HepG2 (cell line): Measurements from ENCODE around the gene CISD2. TPM values are rescaled to one million over a fixed set of nuclear protein-coding genes. Genes with fewer than 3 reads are reported as not detected.
A peak's percentile ranks its signal among the peaks of the same experiment; 100 is the strongest.

ENCODE experiments used
- FOSL2 ChIP-seq: sonication (generic); formaldehyde crosslinking; IDR thresholded peaks from 2 replicates; pipeline ENCODE4 v1.4.0; 2020; ENCODE audit warnings: missing genetic modification reagents
- HDAC2 ChIP-seq: sonication (generic); formaldehyde crosslinking; IDR thresholded peaks from 2 replicates; pipeline ENCODE4 v1.4.0; 2020; ENCODE audit warnings: missing genetic modification reagents
- HNF4A ChIP-seq: sonication (generic); formaldehyde crosslinking; IDR thresholded peaks from 2 replicates; pipeline ENCODE4 v1.4.0; 2020; ENCODE audit warnings: missing genetic modification reagents
- IRF2 ChIP-seq: IDR thresholded peaks from 2 replicates; pipeline ENCODE4 v1.6.1; 2018; ENCODE audit warnings: missing genetic modification reagents, missing compliant biosample characterization
- KLF16 ChIP-seq, 2 experiments: sonication (generic) in 1 of 2; formaldehyde crosslinking in 1 of 2; IDR thresholded peaks; 2 replicates each; pipeline versions ENCODE4 v1.6.1 to v1.8.0; 2016 to 2023; ENCODE audit warnings: missing genetic modification reagents in 2 of 2, missing compliant biosample characterization in 1 of 2
- NR2C2 ChIP-seq: sonication (generic); formaldehyde crosslinking; IDR thresholded peaks from 2 replicates; pipeline ENCODE4 v1.4.0; 2020; ENCODE audit warnings: missing genetic modification reagents, mild to moderate bottlenecking, moderate library complexity, borderline replicate concordance
- POGZ ChIP-seq: sonication (generic); formaldehyde crosslinking; IDR thresholded peaks from 2 replicates; pipeline ENCODE4 v1.4.0; 2020; ENCODE audit warnings: mild to moderate bottlenecking, missing genetic modification reagents
- REPIN1 ChIP-seq: sonication (generic); formaldehyde crosslinking; IDR thresholded peaks from 2 replicates; pipeline ENCODE4 v1.8.0; 2022; ENCODE audit warnings: missing genetic modification reagents, low read depth, mild to moderate bottlenecking, borderline replicate concordance
- ZMYM3 ChIP-seq: sonication (generic); formaldehyde crosslinking; IDR thresholded peaks from 2 replicates; pipeline ENCODE4 v1.5.1; 2020; ENCODE audit warnings: mild to moderate bottlenecking, missing genetic modification reagents
- ZNF614 ChIP-seq: IDR thresholded peaks from 2 replicates; pipeline ENCODE4 v1.6.1; 2018; ENCODE audit warnings: missing biosample characterization, missing genetic modification reagents, inconsistent platforms, borderline replicate concordance
- polyA plus RNA-seq, 8 experiments: library from polyadenylated mRNA; depleted of rRNA in 3 of 8; stranded (reverse) in 7 of 8; unstranded in 1 of 8; fragments of >200 nt; fragmentation: Illumina TruSeq in 4 of 8; extraction: Trizol in 4 of 8; gene quantifications; 2 replicates each; pipeline versions ENCODE4 v1.2.1 to v1.2.3, GENCODE V29; 2011 to 2016; ENCODE audit warnings: low read depth in 4 of 8, missing spikeins in 1 of 8, mixed read lengths in 1 of 8; ENCODE audit not compliant: insufficient read depth in 1 of 8
- total RNA-seq, 5 experiments: library from RNA; depleted of rRNA; stranded (reverse); fragments of >200 nt; fragmentation: Illumina TruSeq; extraction: Trizol; gene quantifications; 2 replicates each; pipeline ENCODE4 v1.2.3, GENCODE V29; 2016; ENCODE audit warnings: low read depth in 1 of 5
- TF ChIP-seq, protein P1 (sequence below): IDR thresholded peaks from 2 replicates; pipeline ENCODE4 v1.6.1; 2018; ENCODE audit warnings: missing genetic modification reagents
- TF ChIP-seq, protein P2 (sequence below): sonication (generic); formaldehyde crosslinking; IDR thresholded peaks from 2 replicates; pipeline ENCODE4 v1.4.0; 2020; ENCODE audit warnings: low read depth, missing genetic modification reagents

The CISD2 gene
- total and polyA plus RNA-seq, 2 of the 13 experiments (the other 11 are each of a cell fraction or from before 2014, with no cell fraction given), result 24.5 to 37.7 TPM

DNA sequence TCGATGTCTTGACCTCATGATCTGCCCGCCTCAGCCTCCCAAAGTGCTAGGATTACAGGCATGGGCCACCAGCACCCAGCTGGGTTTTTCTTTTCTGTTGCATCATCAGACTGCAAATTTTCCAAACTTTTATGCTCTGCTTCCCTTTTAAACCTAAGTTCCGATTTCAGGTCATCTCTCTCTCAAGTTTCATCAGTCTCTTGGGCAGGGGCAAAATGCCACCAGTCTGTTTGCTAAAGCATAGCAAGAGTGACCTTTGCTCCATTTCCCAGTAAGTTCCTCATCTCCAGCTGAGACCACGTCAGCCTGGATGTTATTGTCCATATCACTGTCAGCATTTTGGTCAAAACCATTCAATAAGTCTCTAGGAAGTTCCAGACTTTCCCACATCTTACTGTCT is 9.6 kb downstream of the CISD2 start (continued):
- peak; percentile 45; the same call in 1 of the 2 replicates for TF ChIP-seq IRF2 (CRISPR knock-in tag)
- TF ChIP-seq, protein P1, sequence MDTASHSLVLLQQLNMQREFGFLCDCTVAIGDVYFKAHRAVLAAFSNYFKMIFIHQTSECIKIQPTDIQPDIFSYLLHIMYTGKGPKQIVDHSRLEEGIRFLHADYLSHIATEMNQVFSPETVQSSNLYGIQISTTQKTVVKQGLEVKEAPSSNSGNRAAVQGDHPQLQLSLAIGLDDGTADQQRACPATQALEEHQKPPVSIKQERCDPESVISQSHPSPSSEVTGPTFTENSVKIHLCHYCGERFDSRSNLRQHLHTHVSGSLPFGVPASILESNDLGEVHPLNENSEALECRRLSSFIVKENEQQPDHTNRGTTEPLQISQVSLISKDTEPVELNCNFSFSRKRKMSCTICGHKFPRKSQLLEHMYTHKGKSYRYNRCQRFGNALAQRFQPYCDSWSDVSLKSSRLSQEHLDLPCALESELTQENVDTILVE (CRISPR knock-in tag), result peak; percentile 67
- TF ChIP-seq ZMYM3 (CRISPR knock-in tag), result peak; percentile 61
- TF ChIP-seq KLF16 (CRISPR knock-in tag; IDR thresholded peaks at IDR 0.05), result peak in 1 of 2 experiments; percentile 24; a peak in 1 of 4 replicates
- peak; percentile 92 for TF ChIP-seq HNF4A (CRISPR knock-in tag)
- peak; percentile 71 for TF ChIP-seq NR2C2
- TF ChIP-seq POGZ (CRISPR knock-in tag), result peak; percentile 75
- peak; percentile 78 for TF ChIP-seq FOSL2
- peak; percentile 49; the same call in 1 of the 2 replicates for TF ChIP-seq HDAC2
- 0 out of 2 replicates have a peak, but pooled peaks have one; percentile 51 for TF ChIP-seq REPIN1 (CRISPR knock-in tag)
- peak; percentile 40; the same call in 1 of the 2 replicates for TF ChIP-seq ZNF614 (CRISPR knock-in tag)
- TF ChIP-seq, protein P2, sequence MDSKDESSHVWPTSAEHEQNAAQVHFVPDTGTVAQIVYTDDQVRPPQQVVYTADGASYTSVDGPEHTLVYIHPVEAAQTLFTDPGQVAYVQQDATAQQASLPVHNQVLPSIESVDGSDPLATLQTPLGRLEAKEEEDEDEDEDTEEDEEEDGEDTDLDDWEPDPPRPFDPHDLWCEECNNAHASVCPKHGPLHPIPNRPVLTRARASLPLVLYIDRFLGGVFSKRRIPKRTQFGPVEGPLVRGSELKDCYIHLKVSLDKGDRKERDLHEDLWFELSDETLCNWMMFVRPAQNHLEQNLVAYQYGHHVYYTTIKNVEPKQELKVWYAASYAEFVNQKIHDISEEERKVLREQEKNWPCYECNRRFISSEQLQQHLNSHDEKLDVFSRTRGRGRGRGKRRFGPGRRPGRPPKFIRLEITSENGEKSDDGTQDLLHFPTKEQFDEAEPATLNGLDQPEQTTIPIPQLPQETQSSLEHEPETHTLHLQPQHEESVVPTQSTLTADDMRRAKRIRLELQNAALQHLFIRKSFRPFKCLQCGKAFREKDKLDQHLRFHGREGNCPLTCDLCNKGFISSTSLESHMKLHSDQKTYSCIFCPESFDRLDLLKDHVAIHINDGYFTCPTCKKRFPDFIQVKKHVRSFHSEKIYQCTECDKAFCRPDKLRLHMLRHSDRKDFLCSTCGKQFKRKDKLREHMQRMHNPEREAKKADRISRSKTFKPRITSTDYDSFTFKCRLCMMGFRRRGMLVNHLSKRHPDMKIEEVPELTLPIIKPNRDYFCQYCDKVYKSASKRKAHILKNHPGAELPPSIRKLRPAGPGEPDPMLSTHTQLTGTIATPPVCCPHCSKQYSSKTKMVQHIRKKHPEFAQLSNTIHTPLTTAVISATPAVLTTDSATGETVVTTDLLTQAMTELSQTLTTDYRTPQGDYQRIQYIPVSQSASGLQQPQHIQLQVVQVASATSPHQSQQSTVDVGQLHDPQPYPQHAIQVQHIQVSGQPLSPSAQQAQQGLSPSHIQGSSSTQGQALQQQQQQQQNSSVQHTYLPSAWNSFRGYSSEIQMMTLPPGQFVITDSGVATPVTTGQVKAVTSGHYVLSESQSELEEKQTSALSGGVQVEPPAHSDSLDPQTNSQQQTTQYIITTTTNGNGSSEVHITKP (CRISPR knock-in tag), result peak; percentile 82
